Measurements from ENCODE around the gene R3HCC1L.

The R3HCC1L gene

DNA sequence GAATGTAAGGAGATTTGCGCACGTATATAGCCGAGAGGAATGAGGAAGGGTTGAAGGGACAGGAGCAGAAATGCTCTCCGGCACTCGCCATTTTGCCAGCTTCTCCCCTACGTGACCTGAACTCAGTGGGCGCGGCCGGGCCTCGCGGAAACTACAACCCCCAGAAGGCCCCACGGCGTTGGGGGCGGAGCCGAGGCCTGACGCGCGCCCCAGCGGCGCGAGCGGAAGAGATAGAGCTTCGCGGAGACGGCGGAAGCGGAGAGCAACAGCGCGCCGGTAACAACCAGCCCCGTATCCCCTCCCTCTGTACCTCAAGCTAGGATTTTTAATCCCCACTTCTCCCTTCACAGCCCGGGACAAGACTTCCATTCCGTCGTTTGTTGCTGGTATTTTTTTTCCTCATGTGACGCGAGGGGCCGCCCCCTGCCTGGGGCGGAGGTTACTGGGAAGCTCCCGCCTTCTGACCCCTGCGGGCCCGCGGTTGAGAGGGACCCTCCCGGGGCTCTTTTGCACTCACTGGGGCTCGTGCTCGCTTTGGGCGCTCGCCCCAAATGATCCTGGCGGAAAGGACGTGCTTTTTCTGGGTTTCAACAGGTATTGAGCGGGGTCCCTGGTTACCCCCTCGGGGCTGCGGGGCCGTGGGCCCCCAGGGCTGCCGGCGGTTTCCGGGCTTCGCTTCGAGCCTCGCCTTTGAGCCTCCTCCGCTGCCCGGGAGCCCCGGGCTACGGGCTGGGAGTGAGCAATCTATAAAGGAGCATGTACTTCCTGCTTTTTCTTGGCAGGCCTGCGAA, at the start of gene R3HCC1L:
Gene R3HCC1L, plus strand, starts transcription at position 227 of the 791 bp plus-strand sequence. CDS start 73,458 bp downstream, outside the sequence.
- peak; percentile 92 for TF ChIP-seq TAF1 (IDR thresholded peaks at IDR 0.05; ENCODE audit: low read depth)
- peak; percentile 89 for TF ChIP-seq CREB1 (IDR thresholded peaks at IDR 0.05; ENCODE audit: low read depth)
- 0 out of 2 replicates have a peak, but pooled peaks have one; percentile 15 for TF ChIP-seq FOXM1 (IDR thresholded peaks at IDR 0.05; ENCODE audit: borderline replicate concordance, low read depth)
- TF ChIP-seq ZBTB7A (IDR thresholded peaks at IDR 0.05; ENCODE audit: low read depth), result peak; percentile 93
- no peak for TF ChIP-seq REST (IDR thresholded peaks at IDR 0.05; ENCODE audit: low read depth)
- TF ChIP-seq, protein P1, sequence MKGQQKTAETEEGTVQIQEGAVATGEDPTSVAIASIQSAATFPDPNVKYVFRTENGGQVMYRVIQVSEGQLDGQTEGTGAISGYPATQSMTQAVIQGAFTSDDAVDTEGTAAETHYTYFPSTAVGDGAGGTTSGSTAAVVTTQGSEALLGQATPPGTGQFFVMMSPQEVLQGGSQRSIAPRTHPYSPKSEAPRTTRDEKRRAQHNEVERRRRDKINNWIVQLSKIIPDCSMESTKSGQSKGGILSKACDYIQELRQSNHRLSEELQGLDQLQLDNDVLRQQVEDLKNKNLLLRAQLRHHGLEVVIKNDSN (IDR thresholded peaks at IDR 0.05), result peak; percentile 68
- TF ChIP-seq CEBPB (IDR thresholded peaks at IDR 0.05), result no peak
- TF ChIP-seq NFIC (IDR thresholded peaks at IDR 0.05), result no peak; the same call in 1 of the 2 replicates
- no peak for TF ChIP-seq TEAD4 (IDR thresholded peaks at IDR 0.05)
- TF ChIP-seq EP300 (IDR thresholded peaks at IDR 0.05; ENCODE audit: borderline replicate concordance), result no peak
- TF ChIP-seq TCF12 (IDR thresholded peaks at IDR 0.05; ENCODE audit: low read depth), result peak; percentile 75
- peak; percentile 43 for TF ChIP-seq EGR1 (IDR thresholded peaks at IDR 0.05)
- TF ChIP-seq MAX (IDR thresholded peaks at IDR 0.05), result peak; percentile 76
- TF ChIP-seq RAD21 (IDR thresholded peaks at IDR 0.05; ENCODE audit: low read depth), result no peak
- peak; percentile 91 for TF ChIP-seq YY1 (IDR thresholded peaks at IDR 0.05; ENCODE audit: low read depth)

- no peak for TF ChIP-seq CREB1 (IDR thresholded peaks at IDR 0.05; ENCODE audit: low read depth)
- TF ChIP-seq MAX (IDR thresholded peaks at IDR 0.05), result no peak
- no peak for TF ChIP-seq EGR1 (IDR thresholded peaks at IDR 0.05)
- TF ChIP-seq FOXM1 (IDR thresholded peaks at IDR 0.05; ENCODE audit: borderline replicate concordance, low read depth), result no peak
Measured at GRCh38 chr10:98085238-98085637, 49.2 kb upstream of the R3HCC1L start.

GRCh38 chr10:98086837-98087708, 47.4 kb upstream of the R3HCC1L start:
- TF ChIP-seq TAF1 (IDR thresholded peaks at IDR 0.05; ENCODE audit: low read depth) (no peak), REST (IDR thresholded peaks at IDR 0.05; ENCODE audit: low read depth) (peak; percentile 89)

DNA sequence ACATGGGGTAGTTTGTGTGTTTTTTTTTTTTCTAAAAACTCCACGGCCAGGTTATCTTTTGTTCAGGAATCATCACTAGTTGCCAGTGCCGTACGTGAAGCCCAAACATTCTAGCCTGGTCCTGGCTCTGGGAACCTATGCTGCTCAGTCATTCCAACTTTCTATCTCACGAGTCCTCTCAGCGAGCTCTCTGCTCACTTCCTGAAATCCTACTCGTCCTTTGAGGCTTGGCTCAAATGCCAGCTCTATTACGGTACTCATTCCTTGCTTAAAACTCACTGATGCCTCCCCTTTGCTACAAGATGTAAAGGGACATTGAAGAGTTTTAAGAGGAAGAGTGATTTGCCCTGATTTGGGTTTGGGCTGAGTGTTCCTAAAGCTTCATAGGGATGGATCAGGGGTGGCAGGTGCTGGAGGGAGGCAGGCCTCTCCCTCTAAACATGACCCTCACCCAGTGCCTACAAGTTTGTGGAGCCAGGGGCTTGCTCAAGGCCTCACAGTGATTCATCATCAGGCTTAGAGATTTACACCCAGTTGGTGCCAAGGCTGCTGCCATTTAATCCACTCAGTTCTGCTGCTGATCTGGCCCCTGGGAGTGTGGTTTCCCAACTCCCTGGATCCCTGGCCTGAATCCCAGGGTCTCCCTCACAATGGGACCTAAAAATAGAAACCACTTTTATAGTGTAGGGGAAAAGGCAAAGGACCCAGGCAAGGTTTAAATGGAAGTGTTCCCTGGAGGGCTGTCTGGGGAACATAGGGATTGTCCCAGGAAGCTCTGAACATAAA, 46.1 kb upstream of the R3HCC1L start:
- TF ChIP-seq RAD21 (IDR thresholded peaks at IDR 0.05; ENCODE audit: low read depth) (no peak), TCF12 (IDR thresholded peaks at IDR 0.05; ENCODE audit: low read depth) (no peak), CEBPB (IDR thresholded peaks at IDR 0.05) (no peak), EP300 (IDR thresholded peaks at IDR 0.05; ENCODE audit: borderline replicate concordance) (no peak), EGR1 (IDR thresholded peaks at IDR 0.05) (no peak)

DNA sequence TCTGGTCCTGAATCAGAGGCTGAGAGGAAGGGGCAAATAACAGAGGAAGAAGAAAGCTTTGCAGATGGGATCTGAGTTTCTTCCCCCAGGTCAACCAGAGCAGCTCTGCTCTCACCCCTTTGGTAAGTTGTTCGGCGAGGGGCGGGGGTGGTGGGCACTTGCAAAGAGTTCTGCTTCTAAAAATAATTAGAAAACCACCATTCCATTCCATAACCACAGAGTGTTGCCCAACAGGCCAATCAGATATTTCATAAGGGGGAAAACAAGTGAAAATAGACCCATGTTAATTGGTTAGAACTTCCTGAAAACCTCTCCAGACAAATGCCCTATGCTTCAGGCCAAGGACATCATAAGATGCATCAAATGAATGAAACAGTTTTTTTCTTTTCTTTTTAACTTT, 43.6 kb upstream of the R3HCC1L start:
- TF ChIP-seq REST (IDR thresholded peaks at IDR 0.05; ENCODE audit: low read depth), result no peak
- TF ChIP-seq MAX (IDR thresholded peaks at IDR 0.05), result no peak
- no peak for TF ChIP-seq FOXM1 (IDR thresholded peaks at IDR 0.05; ENCODE audit: borderline replicate concordance, low read depth)
- no peak for TF ChIP-seq ZBTB7A (IDR thresholded peaks at IDR 0.05; ENCODE audit: low read depth)
- TF ChIP-seq RAD21 (IDR thresholded peaks at IDR 0.05; ENCODE audit: low read depth), result no peak
- no peak for TF ChIP-seq TCF12 (IDR thresholded peaks at IDR 0.05; ENCODE audit: low read depth)
- no peak for TF ChIP-seq CEBPB (IDR thresholded peaks at IDR 0.05)
- no peak for TF ChIP-seq EP300 (IDR thresholded peaks at IDR 0.05; ENCODE audit: borderline replicate concordance)
